OCI-LY7 (cell line): ENCODE results near the gene LDLRAD4.

Experiments
- CTCF ChIP-seq: fragments of 200-600 bp; sonication (generic); conservative IDR thresholded peaks from 2 replicates; pipeline ENCODE4 v1.5.1; 2014; ENCODE audit warnings: mild to moderate bottlenecking, antibody characterized with exemption, low read length, moderate library complexity, mixed read lengths
- EZH2phosphoT487 ChIP-seq: fragments of 200-600 bp; sonication (generic); IDR thresholded peaks from 2 replicates; pipeline ENCODE4 v1.6.1; 2018; ENCODE audit warnings: low read depth, borderline replicate concordance, mild to moderate bottlenecking, mixed run types, antibody characterized with exemption, low read length, moderate library complexity, mixed read lengths

DNA sequence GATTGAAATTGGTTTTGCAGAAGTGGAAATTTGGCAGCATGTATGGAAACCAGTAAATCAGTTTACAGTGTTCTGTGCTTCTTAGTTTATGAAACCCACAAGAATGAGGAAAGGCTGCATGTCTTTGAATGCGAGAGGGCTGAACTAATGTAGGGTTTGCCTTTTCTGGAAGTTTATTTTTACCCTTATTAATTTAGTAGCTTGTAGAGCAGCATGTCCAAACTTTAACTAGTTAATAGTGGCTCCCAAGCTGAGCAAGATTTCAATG is 50.4 kb downstream of the LDLRAD4 start:
- TF ChIP-seq CTCF: no peak
- no peak for TF ChIP-seq EZH2phosphoT487
